Progenitor cell of endocrine pancreas (in vitro differentiated cells): ENCODE results near the gene NRAS. TPM values are rescaled to one million over a fixed set of nuclear protein-coding genes. Genes with fewer than 3 reads are reported as not detected.

Experiments used
- DNase-seq: peaks from one replicate; pipeline ENCODE4 v3.0.0; 2021; ENCODE audit warnings: low spot score; ENCODE audit not compliant: unreplicated experiment
- H3K27ac Mint-ChIP-seq: 2 replicates; pipeline ENCODE4 v1.8.0; 2021; ENCODE audit warnings: mild to moderate bottlenecking, moderate library complexity, mixed read lengths
- H3K27me3 Mint-ChIP-seq: 2 replicates; pipeline ENCODE4 v1.8.0; 2021; ENCODE audit warnings: mixed read lengths
- H3K36me3 Mint-ChIP-seq: 2 replicates; pipeline ENCODE4 v1.8.0; 2022; ENCODE audit warnings: mixed read lengths; ENCODE audit not compliant: insufficient read depth
- H3K4me1 Mint-ChIP-seq: 2 replicates; pipeline ENCODE4 v1.8.0; 2021; ENCODE audit warnings: low read depth, mixed read lengths
- H3K4me3 Mint-ChIP-seq: 2 replicates; pipeline ENCODE4 v1.8.0; 2021; ENCODE audit warnings: low read depth, mild to moderate bottlenecking, moderate library complexity, mixed read lengths
- H3K9me3 Mint-ChIP-seq: 2 replicates; pipeline ENCODE4 v1.8.0; 2021; ENCODE audit warnings: low read depth, mixed read lengths
- CTCF ChIP-seq: fragments of 200-600 bp; sonication (generic); IDR thresholded peaks from one replicate; pipeline ENCODE4 v1.5.0; 2021; ENCODE audit warnings: antibody characterized with exemption, mild to moderate bottlenecking; ENCODE audit not compliant: unreplicated experiment
- total RNA-seq: library from RNA; stranded (reverse); gene quantifications from 2 replicates; pipeline ENCODE4 v1.2.1, GENCODE V29; 2021

NRAS gene
- total RNA-seq, 1 donor from 2014 or later: 59.1 TPM

DNA sequence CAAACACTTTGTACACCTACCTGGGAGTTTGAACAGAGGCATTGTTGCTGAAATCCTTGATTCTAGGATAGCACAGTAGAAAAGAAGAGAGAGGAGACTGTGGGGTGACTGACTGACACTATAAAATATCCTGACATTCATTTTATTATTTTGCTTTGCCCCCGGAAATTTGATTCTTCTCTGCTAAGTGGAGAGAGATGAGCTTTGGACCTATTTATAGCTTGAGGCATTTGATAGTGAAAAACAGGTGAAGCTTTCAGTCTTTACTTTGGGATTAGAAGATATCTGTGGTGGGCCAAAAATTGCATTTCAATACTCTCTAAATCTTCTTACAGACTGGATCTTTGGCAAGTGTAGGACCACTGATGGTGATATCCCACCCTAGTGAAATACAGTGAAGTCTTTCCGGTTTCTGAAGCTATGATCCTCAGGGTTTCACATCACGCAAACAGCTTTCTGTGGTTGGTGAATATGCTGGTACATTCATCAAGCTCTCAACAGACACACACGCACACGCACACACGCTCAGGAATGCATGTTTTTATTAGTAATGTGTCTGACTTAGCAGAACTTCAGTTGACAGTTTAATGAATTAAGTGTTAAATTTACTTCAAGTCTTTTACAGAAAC lies 21.0 kb downstream of the NRAS start, which contains the start of gene AMPD1:
AMPD1 (minus strand) TSS at position 117 of the 629 bp plus-strand sequence; CDS start at position 42, 75 bp downstream.
- peaks cover 6% of the 10 kb centered on the region for H3K27me3 Mint-ChIP-seq
- no peak for DNase-seq
- no peaks in the 10 kb centered on the region for H3K9me3 Mint-ChIP-seq
- H3K4me1 Mint-ChIP-seq: no peaks in the 10 kb centered on the region
- H3K27ac Mint-ChIP-seq: no peak within 1 kb of the TSS
- H3K36me3 Mint-ChIP-seq: no peaks in the 10 kb centered on the region
- no peak for TF ChIP-seq CTCF
- no peak within 1 kb of the TSS for H3K4me3 Mint-ChIP-seq

- Mint-ChIP-seq H3K4me1 (no peaks in the 10 kb centered on the region), H3K27me3 (peaks cover 6% of the 10 kb centered on the region), H3K27ac (no peak overlapping the region), H3K9me3 (no peaks in the 10 kb centered on the region), H3K36me3 (no peaks in the 10 kb centered on the region), H3K4me3 (no peak overlapping the region)
- no peak for TF ChIP-seq CTCF
- DNase-seq: no peak
Observed at GRCh38 chr1:114694540-114695310, 21.8 kb downstream of the NRAS start.

DNA sequence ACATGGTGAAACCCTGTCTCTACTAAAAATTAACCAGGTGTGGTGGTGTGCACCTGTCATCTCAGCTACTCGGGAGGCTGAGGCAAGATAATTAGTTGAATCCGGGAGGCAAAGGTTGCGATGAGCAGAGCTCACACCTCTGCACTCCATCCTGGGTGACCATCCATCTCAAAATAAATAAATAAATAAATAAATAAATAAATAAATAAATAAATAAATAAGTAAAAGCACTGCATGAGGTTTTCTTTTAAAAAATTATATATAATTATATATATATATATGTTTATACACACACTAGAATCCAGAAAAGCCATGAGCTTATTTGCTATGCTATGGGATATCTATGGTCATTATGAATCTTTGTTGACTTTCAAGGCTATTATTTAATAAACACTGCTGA lies 23.6 kb downstream of the NRAS start:
- Mint-ChIP-seq H3K27ac (no peak overlapping the region), H3K36me3 (no peaks in the 10 kb centered on the region), H3K4me3 (no peak overlapping the region), H3K4me1 (no peaks in the 10 kb centered on the region), H3K9me3 (no peaks in the 10 kb centered on the region), H3K27me3 (peaks cover 9% of the 10 kb centered on the region)
- TF ChIP-seq CTCF: no peak
- no peak for DNase-seq

GRCh38 chr1:114691061-114691460 lies 25.5 kb downstream of the NRAS start:
- Mint-ChIP-seq H3K27ac (no peak overlapping the region), H3K4me3 (no peak overlapping the region), H3K27me3 (peaks cover 15% of the 10 kb centered on the region), H3K9me3 (no peaks in the 10 kb centered on the region), H3K4me1 (no peaks in the 10 kb centered on the region), H3K36me3 (no peaks in the 10 kb centered on the region)
- TF ChIP-seq CTCF: no peak
- DNase-seq: no peak

DNA sequence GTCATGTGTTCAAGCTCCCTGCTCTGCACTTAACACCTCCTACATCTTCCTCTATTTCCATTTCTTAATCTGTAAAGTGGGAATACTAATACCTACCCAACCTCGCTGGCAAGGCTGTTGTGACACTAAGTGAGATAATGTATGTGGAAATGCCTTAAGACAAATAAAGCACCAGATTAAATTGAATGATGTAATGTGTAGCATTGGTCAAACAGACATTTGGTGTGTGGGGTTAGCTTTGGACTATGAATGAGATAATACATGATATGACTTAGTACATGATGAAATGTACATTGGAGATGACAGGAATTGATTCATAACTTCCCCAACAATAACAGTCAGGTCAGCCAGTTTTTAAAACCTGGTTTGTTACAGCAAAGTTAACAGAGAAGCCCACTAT lies 26.4 kb downstream of the NRAS start:
- DNase-seq: no peak
- Mint-ChIP-seq H3K27ac (no peak overlapping the region), H3K4me3 (no peak overlapping the region), H3K36me3 (no peaks in the 10 kb centered on the region), H3K9me3 (no peaks in the 10 kb centered on the region), H3K27me3 (peaks cover 17% of the 10 kb centered on the region), H3K4me1 (no peaks in the 10 kb centered on the region)
- no peak for TF ChIP-seq CTCF
